ENCODE data around the gene UGT1A1. TPM values are rescaled to one million over a fixed set of nuclear protein-coding genes. Genes with fewer than 3 reads are reported as not detected.

UGT1A1 gene
- total and polyA plus RNA-seq, 2 of the 13 experiments (the other 11 are each of a cell fraction or from before 2014, with no cell fraction given): 0.69 to 0.75 TPM

DNA sequence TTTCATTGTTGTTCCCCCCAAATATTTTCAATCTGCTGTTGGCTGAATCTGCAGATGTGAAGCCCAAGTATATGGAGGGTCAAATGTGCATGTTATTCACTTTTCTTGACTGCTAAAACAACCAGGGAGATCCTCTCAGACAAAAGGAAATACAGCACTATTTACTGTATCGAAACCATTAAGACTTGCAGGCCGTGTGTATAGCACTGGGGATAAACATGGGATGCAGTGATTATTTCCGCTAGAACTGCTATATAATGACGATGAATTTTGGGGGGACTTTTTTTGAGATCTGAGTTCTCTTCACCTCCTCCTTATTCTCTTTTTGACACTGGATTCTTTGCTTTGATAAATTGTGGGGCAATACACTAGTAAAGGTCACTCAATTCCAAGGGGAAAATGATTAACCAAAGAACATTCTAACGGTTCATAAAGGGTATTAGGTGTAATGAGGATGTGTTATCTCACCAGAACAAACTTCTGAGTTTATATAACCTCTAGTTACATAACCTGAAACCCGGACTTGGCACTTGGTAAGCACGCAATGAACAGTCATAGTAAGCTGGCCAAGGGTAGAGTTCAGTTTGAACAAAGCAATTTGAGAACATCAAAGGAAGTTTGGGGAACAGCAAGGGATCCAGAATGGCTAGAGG is 3.5 kb upstream of the UGT1A1 start:
- peak overlapping the region; percentile 29; the same call in 1 of the 2 replicates for H3K4me2 ChIP-seq (ENCODE audit: low read depth, low read length)
- H3K4me3 ChIP-seq (replicated peaks in 1 of 3; ENCODE audit: insufficient read depth in 1 of 3, low read depth in 2 of 3, low read length in 3 of 3): no peak overlapping the region
- ATAC-seq (peak; percentile 91), DNase-seq (ENCODE audit: low spot score) (peak; percentile 96), FAIRE-seq (peak; percentile 95)
- H3K4me1 ChIP-seq (ENCODE audit: insufficient read depth, low read length): peaks cover 46% of the 10 kb centered on the region
- H3K36me3 ChIP-seq (replicated peaks in 1 of 2; ENCODE audit: control insufficient read depth in 1 of 2, insufficient read depth in 2 of 2, low read length in 2 of 2): no peaks in the 10 kb centered on the region
- no peaks in the 10 kb centered on the region for H3K79me2 ChIP-seq (ENCODE audit: insufficient read depth, low read length)
- no peak overlapping the region for H2AFZ ChIP-seq (ENCODE audit: low read length)
- 2% methylated on average over 7 of the region's 7 CpGs for WGBS (ENCODE audit: low lambda C conversion rate)
- ChIA-PET POLR2A (interaction anchor here (2.3 kb wide), 1 partner anchor 11 kb away, joined by 9 read pairs; no protein-coding TSS in a partner anchor), CTCF (ENCODE audit: low intra/inter-chr PET ratio, low total read pairs) (no interaction called here)
- intact Hi-C loops (cut with micrococcal nuclease; ENCODE audit: unreplicated experiment) (no loop called here), in situ Hi-C loops (cut with HindIII; ENCODE audit: extremely low pct_ligation_motif_present, low pct_unique_long_range_greater_than_20kb) (no loop called here)
- no peak overlapping the region for H3K9ac ChIP-seq (ENCODE audit: insufficient read depth, low read depth, low read length)
- H3K9me3 ChIP-seq (ENCODE audit: low read length): peaks cover 7% of the 10 kb centered on the region
- no peaks in the 10 kb centered on the region for H4K20me1 ChIP-seq (ENCODE audit: insufficient read depth, low read length)
- no TSS peak for BruUV-seq (replicated peaks)
- peak overlapping the region; percentile 36 for H3K27ac ChIP-seq (ENCODE audit: extremely low read length, insufficient read depth, low read length)
- H3K27me3 ChIP-seq (ENCODE audit: control insufficient read depth in 1 of 2, insufficient read depth in 2 of 2, low read length in 2 of 2): peaks cover 7 to 80% of the 10 kb centered on the region in 2 experiments; a peak in 4 of 5 replicates
- TF ChIP-seq, protein P1, sequence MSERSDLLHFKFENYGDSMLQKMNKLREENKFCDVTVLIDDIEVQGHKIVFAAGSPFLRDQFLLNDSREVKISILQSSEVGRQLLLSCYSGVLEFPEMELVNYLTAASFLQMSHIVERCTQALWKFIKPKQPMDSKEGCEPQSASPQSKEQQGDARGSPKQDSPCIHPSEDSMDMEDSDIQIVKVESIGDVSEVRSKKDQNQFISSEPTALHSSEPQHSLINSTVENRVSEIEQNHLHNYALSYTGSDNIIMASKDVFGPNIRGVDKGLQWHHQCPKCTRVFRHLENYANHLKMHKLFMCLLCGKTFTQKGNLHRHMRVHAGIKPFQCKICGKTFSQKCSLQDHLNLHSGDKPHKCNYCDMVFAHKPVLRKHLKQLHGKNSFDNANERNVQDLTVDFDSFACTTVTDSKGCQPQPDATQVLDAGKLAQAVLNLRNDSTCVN (CRISPR knock-in tag; IDR thresholded peaks at IDR 0.05; ENCODE audit: borderline replicate concordance): peak; percentile 88
- peak; percentile 85 for TF ChIP-seq CEBPG (CRISPR knock-in tag; IDR thresholded peaks at IDR 0.05)
- peak; percentile 97 for TF ChIP-seq FOXA3 (CRISPR knock-in tag; IDR thresholded peaks at IDR 0.05)
- peak; percentile 63; the same call in 1 of the 2 replicates for TF ChIP-seq ZNF430 (CRISPR knock-in tag; IDR thresholded peaks at IDR 0.05)
- TF ChIP-seq ARNT (IDR thresholded peaks at IDR 0.05): peak; percentile 91
- peak; percentile 96 for TF ChIP-seq MIXL1 (CRISPR knock-in tag; IDR thresholded peaks at IDR 0.05)
- TF ChIP-seq SATB2 (CRISPR knock-in tag; IDR thresholded peaks at IDR 0.05): 0 out of 2 replicates have a peak, but pooled peaks have one; percentile 63
- TF ChIP-seq, protein P2, sequence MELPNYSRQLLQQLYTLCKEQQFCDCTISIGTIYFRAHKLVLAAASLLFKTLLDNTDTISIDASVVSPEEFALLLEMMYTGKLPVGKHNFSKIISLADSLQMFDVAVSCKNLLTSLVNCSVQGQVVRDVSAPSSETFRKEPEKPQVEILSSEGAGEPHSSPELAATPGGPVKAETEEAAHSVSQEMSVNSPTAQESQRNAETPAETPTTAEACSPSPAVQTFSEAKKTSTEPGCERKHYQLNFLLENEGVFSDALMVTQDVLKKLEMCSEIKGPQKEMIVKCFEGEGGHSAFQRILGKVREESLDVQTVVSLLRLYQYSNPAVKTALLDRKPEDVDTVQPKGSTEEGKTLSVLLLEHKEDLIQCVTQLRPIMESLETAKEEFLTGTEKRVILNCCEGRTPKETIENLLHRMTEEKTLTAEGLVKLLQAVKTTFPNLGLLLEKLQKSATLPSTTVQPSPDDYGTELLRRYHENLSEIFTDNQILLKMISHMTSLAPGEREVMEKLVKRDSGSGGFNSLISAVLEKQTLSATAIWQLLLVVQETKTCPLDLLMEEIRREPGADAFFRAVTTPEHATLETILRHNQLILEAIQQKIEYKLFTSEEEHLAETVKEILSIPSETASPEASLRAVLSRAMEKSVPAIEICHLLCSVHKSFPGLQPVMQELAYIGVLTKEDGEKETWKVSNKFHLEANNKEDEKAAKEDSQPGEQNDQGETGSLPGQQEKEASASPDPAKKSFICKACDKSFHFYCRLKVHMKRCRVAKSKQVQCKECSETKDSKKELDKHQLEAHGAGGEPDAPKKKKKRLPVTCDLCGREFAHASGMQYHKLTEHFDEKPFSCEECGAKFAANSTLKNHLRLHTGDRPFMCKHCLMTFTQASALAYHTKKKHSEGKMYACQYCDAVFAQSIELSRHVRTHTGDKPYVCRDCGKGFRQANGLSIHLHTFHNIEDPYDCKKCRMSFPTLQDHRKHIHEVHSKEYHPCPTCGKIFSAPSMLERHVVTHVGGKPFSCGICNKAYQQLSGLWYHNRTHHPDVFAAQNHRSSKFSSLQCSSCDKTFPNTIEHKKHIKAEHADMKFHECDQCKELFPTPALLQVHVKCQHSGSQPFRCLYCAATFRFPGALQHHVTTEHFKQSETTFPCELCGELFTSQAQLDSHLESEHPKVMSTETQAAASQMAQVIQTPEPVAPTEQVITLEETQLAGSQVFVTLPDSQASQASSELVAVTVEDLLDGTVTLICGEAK (IDR thresholded peaks at IDR 0.05): no peak
- TF ChIP-seq, protein P2 (CRISPR knock-in tag; IDR thresholded peaks at IDR 0.05): peak; percentile 31; the same call in 1 of the 2 replicates
- no peak for TF ChIP-seq ZNF530 (CRISPR knock-in tag; IDR thresholded peaks at IDR 0.05; ENCODE audit: low read depth)
- TF ChIP-seq ZFX (CRISPR knock-in tag; IDR thresholded peaks at IDR 0.05; ENCODE audit: low read depth): peak; percentile 19; the same call in 1 of the 2 replicates
- TF ChIP-seq, protein P3, sequence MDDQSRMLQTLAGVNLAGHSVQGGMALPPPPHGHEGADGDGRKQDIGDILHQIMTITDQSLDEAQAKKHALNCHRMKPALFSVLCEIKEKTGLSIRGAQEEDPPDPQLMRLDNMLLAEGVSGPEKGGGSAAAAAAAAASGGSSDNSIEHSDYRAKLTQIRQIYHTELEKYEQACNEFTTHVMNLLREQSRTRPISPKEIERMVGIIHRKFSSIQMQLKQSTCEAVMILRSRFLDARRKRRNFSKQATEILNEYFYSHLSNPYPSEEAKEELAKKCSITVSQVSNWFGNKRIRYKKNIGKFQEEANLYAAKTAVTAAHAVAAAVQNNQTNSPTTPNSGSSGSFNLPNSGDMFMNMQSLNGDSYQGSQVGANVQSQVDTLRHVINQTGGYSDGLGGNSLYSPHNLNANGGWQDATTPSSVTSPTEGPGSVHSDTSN (CRISPR knock-in tag; IDR thresholded peaks at IDR 0.05; ENCODE audit: borderline replicate concordance): no peak
- no peak for TF ChIP-seq MAFF (IDR thresholded peaks at IDR 0.05; ENCODE audit: low read depth, low read length)
- peak; percentile 66; the same call in 1 of the 2 replicates for TF ChIP-seq ZNF792 (CRISPR knock-in tag; IDR thresholded peaks at IDR 0.05)
- TF ChIP-seq SKI (IDR thresholded peaks at IDR 0.05; ENCODE audit: partially characterized antibody): peak; percentile 94
